ENCODE results near the gene ATP6V0B. TPM values are rescaled to one million over a fixed set of nuclear protein-coding genes. Genes with fewer than 3 reads are reported as not detected.

The ATP6V0B gene
- total and polyA plus RNA-seq, 2 of the 8 experiments (the other 6 are each of a cell fraction or from before 2014, with no cell fraction given), result 105 to 308 TPM

- Histone ChIP-seq H3K23ac (ENCODE audit: insufficient read length) (no peak overlapping the region), H2BK20ac (ENCODE audit: low read length) (no peak overlapping the region), H3K4me1 (replicated peaks in 1 of 4; ENCODE audit: control insufficient read depth in 3 of 4, insufficient read depth in 4 of 4, low read length in 3 of 4) (no peaks in the 10 kb centered on the region; a peak in 1 of 7 replicates), H4K5ac (ENCODE audit: insufficient read length, low read depth, low read length) (no peak overlapping the region), H3K9me3 (ENCODE audit: insufficient read depth in 2 of 2, low read depth in 1 of 2, low read length in 1 of 2) (no peaks in the 10 kb centered on the region), H3K4ac (replicated peaks; ENCODE audit: insufficient read length, low read depth, low read length) (no peak overlapping the region), H3K23me2 (ENCODE audit: low read depth, low read length) (no peaks in the 10 kb centered on the region), H3K56ac (replicated peaks; ENCODE audit: insufficient read length, low read depth, low read length) (no peak overlapping the region), H3K79me2 (ENCODE audit: control insufficient read depth in 1 of 2, insufficient read depth in 2 of 2, low read length in 2 of 2) (no peaks in the 10 kb centered on the region), H3K4me2 (ENCODE audit: insufficient read depth in 1 of 2, low read depth in 2 of 2, low read length in 2 of 2) (no peak overlapping the region), H3K18ac (ENCODE audit: extremely low read depth, low read length) (no peak overlapping the region), H2BK15ac (ENCODE audit: low read length) (no peak overlapping the region), H4K91ac (replicated peaks; ENCODE audit: insufficient read length, low read length) (no peak overlapping the region), H2BK120ac (replicated peaks; ENCODE audit: low read depth, low read length) (no peak overlapping the region), H4K20me1 (replicated peaks in 1 of 2; ENCODE audit: control insufficient read depth in 1 of 2, insufficient read depth in 2 of 2, low read length in 2 of 2) (peaks cover 2% of the 10 kb centered on the region in 2 experiments), H2AK5ac (ENCODE audit: low read depth, low read length) (no peak overlapping the region), H2BK12ac (ENCODE audit: low read depth, low read length) (no peak overlapping the region), H3K79me1 (ENCODE audit: low read depth, low read length) (no peaks in the 10 kb centered on the region), H3K27me3 (replicated peaks in 1 of 4; ENCODE audit: control insufficient read depth in 3 of 4, extremely low read depth in 1 of 4, insufficient read depth in 3 of 4, low read length in 3 of 4) (no peaks in the 10 kb centered on the region), H2BK5ac (ENCODE audit: low read depth, low read length) (no peak overlapping the region), H3K27ac (ENCODE audit: low read depth, low read length) (no peak overlapping the region), H3K4me3 (ENCODE audit: extremely low read depth in 1 of 4, insufficient read depth in 2 of 4, low read depth in 3 of 4, low read length in 4 of 4) (no peak overlapping the region), H3K9ac (replicated peaks in 1 of 4; ENCODE audit: extremely low read depth in 1 of 4, low read depth in 3 of 4, low read length in 3 of 4) (no peak overlapping the region), H4K8ac (ENCODE audit: extremely low read depth, insufficient read depth, low read length) (no peak overlapping the region), H2AFZ (ENCODE audit: low read length) (no peak overlapping the region), H3K36me3 (ENCODE audit: control insufficient read depth in 2 of 4, insufficient read depth in 4 of 4, low read length in 3 of 4) (peaks cover 0 to 11% (median 8%) of the 10 kb centered on the region in 4 experiments; a peak in 5 of 8 replicates), H3K14ac (ENCODE audit: insufficient read length) (no peak overlapping the region)
- ChIA-PET POLR2A (ENCODE audit: partially characterized antibody) (interaction anchor here (0.8 to 27.1 kb wide), 5 partner anchors 7 to 49 kb away, joined by 3 to 544 read pairs (median 7); partner anchors contain the start of gene SLC6A9), CTCF (ENCODE audit: partially characterized antibody) (interaction anchor here (1.0 to 21.8 kb wide), 8 partner anchors 12 to 236 kb away, joined by 3 to 478 read pairs (median 5); no protein-coding TSS in a partner anchor)
- FAIRE-seq, result no peak
- DNase-seq (ENCODE audit: low read depth in 1 of 2, low spot score in 2 of 2), result no peak
- 96% methylated on average over 8 of the region's 8 CpGs; no CpG with 5 or more reads in 1 of the 2 experiments for WGBS, 2 experiments (ENCODE audit: extremely low coverage in 1 of 2, insufficient coverage in 1 of 2, insufficient read length in 1 of 2, insufficient replicate concordance in 2 of 2, low coverage in 1 of 2, low lambda C conversion rate in 2 of 2, missing lambda C conversion rate in 1 of 2)
- TF ChIP-seq CBX8 (IDR thresholded peaks at IDR 0.05; ENCODE audit: borderline replicate concordance, low read depth, low read length) (no peak), RFX5 (IDR thresholded peaks at IDR 0.05; ENCODE audit: borderline replicate concordance, low read depth, low read length) (no peak), SRF (IDR thresholded peaks at IDR 0.05; ENCODE audit: low read depth, low read length) (no peak), SIX5 (IDR thresholded peaks at IDR 0.05; ENCODE audit: low read depth, low read length) (no peak), TCF12 (IDR thresholded peaks at IDR 0.05; ENCODE audit: low read depth, low read length) (no peak), SAP30 (IDR thresholded peaks at IDR 0.05; ENCODE audit: insufficient read depth, insufficient replicate concordance, low read length) (no peak), KDM5A (IDR thresholded peaks at IDR 0.05; ENCODE audit: low read length) (no peak), NANOG (IDR thresholded peaks at IDR 0.05; ENCODE audit: insufficient read depth, low read depth, low read length, poor library complexity, severe bottlenecking) (no peak), USF2 (IDR thresholded peaks at IDR 0.05; ENCODE audit: low read length) (no peak), JUN (IDR thresholded peaks at IDR 0.05; ENCODE audit: low read depth, low read length) (no peak), ASH2L (IDR thresholded peaks at IDR 0.05; ENCODE audit: low read length) (no peak), BCL11A (IDR thresholded peaks at IDR 0.05; ENCODE audit: low read depth in 2 of 2, low read length in 2 of 2) (no peak), SP4 (IDR thresholded peaks at IDR 0.05; ENCODE audit: low read length) (no peak), CHD2 (IDR thresholded peaks at IDR 0.05; ENCODE audit: low read length) (no peak)
These were observed 24.7 kb downstream of the ATP6V0B start for GRCh38 chr1:43999455-43999854.
